ENCODE results near the gene PLA1A. TPM values are rescaled to one million over a fixed set of nuclear protein-coding genes. Genes with fewer than 3 reads are reported as not detected.

Gene PLA1A
- total and polyA plus RNA-seq, 2 of the 4 experiments (the other 2 are of a cell fraction), result not detected

GRCh38 chr3:119571230-119571629 lies 26.5 kb upstream of the PLA1A start:
- Histone ChIP-seq H3K18ac (ENCODE audit: low read depth, low read length) (no peak overlapping the region), H3K9me3 (ENCODE audit: control insufficient read depth, insufficient read depth, low read length) (no peaks in the 10 kb centered on the region), H2BK15ac (ENCODE audit: low read depth, low read length) (no peak overlapping the region), H3K4me1 (ENCODE audit: control insufficient read depth, insufficient read depth, low read length) (no peaks in the 10 kb centered on the region), H2BK20ac (ENCODE audit: low read depth, low read length) (no peak overlapping the region), H4K8ac (ENCODE audit: low read depth in 2 of 2, low read length in 2 of 2) (no peak overlapping the region), H4K5ac (ENCODE audit: low read depth, low read length) (no peak overlapping the region), H4K20me1 (ENCODE audit: insufficient read depth, low read length) (no peaks in the 10 kb centered on the region), H3K27ac (ENCODE audit: insufficient read depth, low read length) (no peak overlapping the region), H3K27me3 (ENCODE audit: control insufficient read depth, insufficient read depth, low read length) (peaks cover 4% of the 10 kb centered on the region), H3K4ac (ENCODE audit: low read depth, low read length) (no peak overlapping the region), H4K91ac (ENCODE audit: insufficient read depth, low read depth, low read length) (no peak overlapping the region), H3K36me3 (ENCODE audit: control insufficient read depth, insufficient read depth, low read length) (no peaks in the 10 kb centered on the region), H3K23ac (ENCODE audit: low read depth, low read length) (no peak overlapping the region), H2BK5ac (ENCODE audit: low read depth, low read length, poor library complexity, severe bottlenecking) (no peak overlapping the region), H3K9me1 (ENCODE audit: insufficient read depth, low read length) (no peaks in the 10 kb centered on the region), H3K14ac (replicated peaks; ENCODE audit: low read depth, low read length) (no peak overlapping the region), H2AK9ac (replicated peaks; ENCODE audit: low read depth, low read length, poor library complexity) (no peak overlapping the region), H3K56ac (ENCODE audit: extremely low read depth, insufficient read depth, low read length) (no peak overlapping the region), H2AFZ (replicated peaks; ENCODE audit: low read length, poor library complexity) (no peak overlapping the region), H3K4me3 (ENCODE audit: insufficient read depth, low read depth, low read length) (no peak overlapping the region), H3K79me1 (ENCODE audit: low read depth in 1 of 2, low read length in 2 of 2) (no peaks in the 10 kb centered on the region), H3K4me2 (ENCODE audit: low read depth, low read length) (no peak overlapping the region), H2AK5ac (ENCODE audit: low read depth, low read length) (no peak overlapping the region), H2BK120ac (ENCODE audit: low read depth, low read length) (no peak overlapping the region), H3K9ac (ENCODE audit: low read depth, low read length) (no peak overlapping the region)
- in situ Hi-C loops (cut with MboI; ENCODE audit: low sequenced_read_pairs) (no loop called here), dilution Hi-C loops (cut with HindIII; ENCODE audit: low sequenced_read_pairs, unreplicated experiment) (no loop called here), intact Hi-C loops (cut with micrococcal nuclease) (no loop called here)
- no TSS peak for BruUV-seq (replicated peaks)
- CTCF ChIA-PET, result no interaction called here
- WGBS, 2 experiments (ENCODE audit: extremely low coverage in 2 of 2, insufficient read length in 1 of 2), result 86% methylated on average over 1 of the region's 1 CpG; no CpG with 5 or more reads in 1 of the 2 experiments
- ATAC-seq (ENCODE audit: low read depth) (no peak), DNase-seq (no peak)
- TF ChIP-seq MAFK (IDR thresholded peaks at IDR 0.05; ENCODE audit: low read depth, low read length), result no peak
- TF ChIP-seq RFX5 (IDR thresholded peaks at IDR 0.05; ENCODE audit: low read depth, low read length), result no peak
- no peak for TF ChIP-seq MAZ (IDR thresholded peaks at IDR 0.05; ENCODE audit: borderline replicate concordance, low read depth, low read length)
- TF ChIP-seq POLR2A (IDR thresholded peaks at IDR 0.05; ENCODE audit: low read depth, low read length), result no peak
- TF ChIP-seq, protein P1, sequence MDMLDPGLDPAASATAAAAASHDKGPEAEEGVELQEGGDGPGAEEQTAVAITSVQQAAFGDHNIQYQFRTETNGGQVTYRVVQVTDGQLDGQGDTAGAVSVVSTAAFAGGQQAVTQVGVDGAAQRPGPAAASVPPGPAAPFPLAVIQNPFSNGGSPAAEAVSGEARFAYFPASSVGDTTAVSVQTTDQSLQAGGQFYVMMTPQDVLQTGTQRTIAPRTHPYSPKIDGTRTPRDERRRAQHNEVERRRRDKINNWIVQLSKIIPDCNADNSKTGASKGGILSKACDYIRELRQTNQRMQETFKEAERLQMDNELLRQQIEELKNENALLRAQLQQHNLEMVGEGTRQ (IDR thresholded peaks at IDR 0.05; ENCODE audit: low read depth, low read length), result no peak
- TF ChIP-seq RAD21 (IDR thresholded peaks at IDR 0.05; ENCODE audit: low read length), result no peak
- TF ChIP-seq MXI1 (IDR thresholded peaks at IDR 0.05; ENCODE audit: borderline replicate concordance, low read depth, low read length), result no peak
- TF ChIP-seq, protein P2, sequence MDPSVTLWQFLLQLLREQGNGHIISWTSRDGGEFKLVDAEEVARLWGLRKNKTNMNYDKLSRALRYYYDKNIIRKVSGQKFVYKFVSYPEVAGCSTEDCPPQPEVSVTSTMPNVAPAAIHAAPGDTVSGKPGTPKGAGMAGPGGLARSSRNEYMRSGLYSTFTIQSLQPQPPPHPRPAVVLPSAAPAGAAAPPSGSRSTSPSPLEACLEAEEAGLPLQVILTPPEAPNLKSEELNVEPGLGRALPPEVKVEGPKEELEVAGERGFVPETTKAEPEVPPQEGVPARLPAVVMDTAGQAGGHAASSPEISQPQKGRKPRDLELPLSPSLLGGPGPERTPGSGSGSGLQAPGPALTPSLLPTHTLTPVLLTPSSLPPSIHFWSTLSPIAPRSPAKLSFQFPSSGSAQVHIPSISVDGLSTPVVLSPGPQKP (IDR thresholded peaks at IDR 0.05; ENCODE audit: borderline replicate concordance, low read depth, low read length), result no peak
- no peak for TF ChIP-seq RCOR1 (IDR thresholded peaks at IDR 0.05; ENCODE audit: insufficient replicate concordance, low read length)
- no peak for TF ChIP-seq NFE2L2 (IDR thresholded peaks at IDR 0.05; ENCODE audit: low read depth, low read length)
- no peak for TF ChIP-seq BHLHE40 (IDR thresholded peaks at IDR 0.05; ENCODE audit: low read depth, low read length)
- TF ChIP-seq CEBPB (IDR thresholded peaks at IDR 0.05; ENCODE audit: low read depth, low read length), result no peak
- TF ChIP-seq, protein P3, sequence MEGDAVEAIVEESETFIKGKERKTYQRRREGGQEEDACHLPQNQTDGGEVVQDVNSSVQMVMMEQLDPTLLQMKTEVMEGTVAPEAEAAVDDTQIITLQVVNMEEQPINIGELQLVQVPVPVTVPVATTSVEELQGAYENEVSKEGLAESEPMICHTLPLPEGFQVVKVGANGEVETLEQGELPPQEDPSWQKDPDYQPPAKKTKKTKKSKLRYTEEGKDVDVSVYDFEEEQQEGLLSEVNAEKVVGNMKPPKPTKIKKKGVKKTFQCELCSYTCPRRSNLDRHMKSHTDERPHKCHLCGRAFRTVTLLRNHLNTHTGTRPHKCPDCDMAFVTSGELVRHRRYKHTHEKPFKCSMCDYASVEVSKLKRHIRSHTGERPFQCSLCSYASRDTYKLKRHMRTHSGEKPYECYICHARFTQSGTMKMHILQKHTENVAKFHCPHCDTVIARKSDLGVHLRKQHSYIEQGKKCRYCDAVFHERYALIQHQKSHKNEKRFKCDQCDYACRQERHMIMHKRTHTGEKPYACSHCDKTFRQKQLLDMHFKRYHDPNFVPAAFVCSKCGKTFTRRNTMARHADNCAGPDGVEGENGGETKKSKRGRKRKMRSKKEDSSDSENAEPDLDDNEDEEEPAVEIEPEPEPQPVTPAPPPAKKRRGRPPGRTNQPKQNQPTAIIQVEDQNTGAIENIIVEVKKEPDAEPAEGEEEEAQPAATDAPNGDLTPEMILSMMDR (conservative IDR thresholded peaks at IDR 0.05; ENCODE audit: low read depth, low read length), result no peak
- POLR2A ChIA-PET (ENCODE audit: unreplicated experiment), result no interaction called here

Measured in IMR-90 (cell line).